Endometrial microvascular endothelial cells (primary cell): ENCODE results near the gene TMSB15C. TPM values are rescaled to one million over a fixed set of nuclear protein-coding genes. Genes with fewer than 3 reads are reported as not detected.
"Not testable (repeated sequence)": the region's sequence is repeated elsewhere in the genome, so short reads cannot be mapped to it uniquely, and the experiment has no call there.

Source experiments
- in situ Hi-C: cut with HindIII; loops from 2 replicates; pipeline ENCODE4 v1.10.0; 2017; ENCODE audit warnings: low sequenced_read_pairs, low pct_unique_long_range_greater_than_20kb; ENCODE audit errors: inconsistent ontology term
- total RNA-seq: library from RNA; depleted of rRNA; stranded (reverse); fragments of >200 nt; gene quantifications from one replicate; pipeline ENCODE4 v1.2.3, GENCODE V29; 2015; ENCODE audit errors: inconsistent ontology term

TMSB15C gene
- total RNA-seq = 4.6 TPM

- in situ Hi-C loops = not testable (repeated sequence)
Observed at GRCh38 chrX:104075778-104076445, at the start of gene TMSB15C. TSS of gene TMSB15C (minus strand) at chrX:104076236.

GRCh38 chrX:104122829-104123228, 46.8 kb upstream of the TMSB15C start:
- in situ Hi-C loops = no loop called here

- in situ Hi-C loops = no loop called here
Observed at GRCh38 chrX:104118765-104119164, 42.7 kb upstream of the TMSB15C start.

- in situ Hi-C loops = no loop called here
Observed at GRCh38 chrX:104117759-104118158, 41.7 kb upstream of the TMSB15C start.

GRCh38 chrX:104113222-104113965, 37.4 kb upstream of the TMSB15C start:
- in situ Hi-C loops = no loop called here

- in situ Hi-C loops = no loop called here
Observed at GRCh38 chrX:104112326-104112951, 36.4 kb upstream of the TMSB15C start, which contains the start of gene ZCCHC18. TSS of gene ZCCHC18 (plus strand) at chrX:104112523. CDS start at chrX:104114112, 1,589 bp downstream.

- in situ Hi-C loops = not testable (repeated sequence)
Observed at GRCh38 chrX:104110491-104111240, 34.6 kb upstream of the TMSB15C start.

GRCh38 chrX:104108955-104109354, 32.9 kb upstream of the TMSB15C start:
- in situ Hi-C loops = no loop called here

- in situ Hi-C loops = no loop called here
Observed at GRCh38 chrX:104105330-104106262, 29.6 kb upstream of the TMSB15C start.

- in situ Hi-C loops = no loop called here
Observed at GRCh38 chrX:104104676-104105075, 28.6 kb upstream of the TMSB15C start.

GRCh38 chrX:104098919-104099318, 22.9 kb upstream of the TMSB15C start:
- in situ Hi-C loops = no loop called here

GRCh38 chrX:104098151-104098808, 22.2 kb upstream of the TMSB15C start:
- in situ Hi-C loops = no loop called here

- in situ Hi-C loops = no loop called here
Observed at GRCh38 chrX:104085919-104086318, 9.9 kb upstream of the TMSB15C start.

- in situ Hi-C loops = no loop called here
Observed at GRCh38 chrX:104085477-104085876, 9.4 kb upstream of the TMSB15C start.

- in situ Hi-C loops = no loop called here
Observed at GRCh38 chrX:104084534-104085277, 8.7 kb upstream of the TMSB15C start.

- in situ Hi-C loops = no loop called here
Observed at GRCh38 chrX:104084063-104084462, 8.0 kb upstream of the TMSB15C start.

GRCh38 chrX:104077854-104078253, 1.8 kb upstream of the TMSB15C start:
- in situ Hi-C loops = not testable (repeated sequence)
